ENCODE data around the gene CYP3A5.
"Not testable (repeated sequence)": the region's sequence is repeated elsewhere in the genome, so short reads cannot be mapped to it uniquely, and the experiment has no call there.

CYP3A5 gene

DNA sequence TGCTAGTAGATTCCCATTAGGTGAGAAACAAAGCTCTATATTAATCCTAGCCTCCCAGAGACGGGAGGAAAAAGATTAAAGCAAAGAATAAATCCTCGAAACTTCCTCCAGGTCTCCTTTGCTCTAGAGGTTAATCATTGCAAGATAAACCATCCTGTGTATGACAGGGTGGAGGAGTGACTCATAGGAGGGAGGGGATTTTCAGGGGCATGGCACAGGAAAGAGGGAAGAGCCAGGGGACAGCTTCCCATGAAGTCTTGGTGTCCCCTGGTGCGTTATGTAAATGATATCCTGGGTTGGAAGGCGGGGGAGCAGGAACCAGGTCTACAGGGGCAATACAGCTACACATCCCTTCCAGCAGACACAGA lies 780 bp downstream of the CYP3A5 start:
- H3K36me3 ChIP-seq (ENCODE audit: insufficient read depth, low read length): no peaks in the 10 kb centered on the region
- H3K4me3 ChIP-seq (ENCODE audit: low read length): no peak overlapping the region
- H3K27me3 ChIP-seq (ENCODE audit: insufficient read depth, low read length): no peaks in the 10 kb centered on the region
- peaks cover 8% of the 10 kb centered on the region; the same call in 1 of the 2 replicates for H3K4me1 ChIP-seq (ENCODE audit: insufficient read depth, low read length)
- H3K9ac ChIP-seq (ENCODE audit: low read depth, low read length): no peak overlapping the region
- H3K9me3 ChIP-seq (ENCODE audit: insufficient read depth, low read depth, low read length): 0 out of 2 replicates have a peak, but pooled peaks cover 4% of the 10 kb centered on the region
- no peak overlapping the region for H3K27ac ChIP-seq (ENCODE audit: low read depth, low read length)
- 49% methylated on average over 4 of the region's 4 CpGs for WGBS

DNA sequence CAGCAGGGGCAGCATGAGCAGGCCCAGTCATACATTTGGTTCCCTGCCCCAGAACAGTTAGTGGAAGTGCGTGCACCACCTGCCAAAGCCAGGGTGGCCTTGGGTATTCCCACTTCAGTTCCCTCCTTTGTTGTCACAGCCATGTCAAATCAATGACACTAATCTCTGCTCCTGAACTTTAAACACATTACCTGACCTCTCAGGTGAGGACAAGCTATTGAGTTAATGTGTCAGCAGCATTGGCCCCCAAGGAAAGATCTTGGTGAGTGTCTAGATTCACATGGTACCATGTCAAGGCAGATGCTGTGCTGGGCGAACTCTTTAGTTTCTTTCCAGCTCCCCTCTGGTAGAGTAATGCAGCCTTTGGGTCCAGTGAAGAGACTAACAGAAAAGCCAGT lies 2.1 kb downstream of the CYP3A5 start:
- Histone ChIP-seq H3K4me3 (ENCODE audit: low read length) (no peak overlapping the region), H3K9me3 (ENCODE audit: insufficient read depth, low read depth, low read length) (0 out of 2 replicates have a peak, but pooled peaks cover 2% of the 10 kb centered on the region), H3K9ac (ENCODE audit: low read depth, low read length) (no peak overlapping the region), H3K36me3 (ENCODE audit: insufficient read depth, low read length) (no peaks in the 10 kb centered on the region), H3K27ac (ENCODE audit: low read depth, low read length) (no peak overlapping the region), H3K4me1 (ENCODE audit: insufficient read depth, low read length) (peaks cover 8% of the 10 kb centered on the region; the same call in 1 of the 2 replicates), H3K27me3 (ENCODE audit: insufficient read depth, low read length) (no peaks in the 10 kb centered on the region)
- 86% methylated on average over 2 of the region's 2 CpGs for WGBS

DNA sequence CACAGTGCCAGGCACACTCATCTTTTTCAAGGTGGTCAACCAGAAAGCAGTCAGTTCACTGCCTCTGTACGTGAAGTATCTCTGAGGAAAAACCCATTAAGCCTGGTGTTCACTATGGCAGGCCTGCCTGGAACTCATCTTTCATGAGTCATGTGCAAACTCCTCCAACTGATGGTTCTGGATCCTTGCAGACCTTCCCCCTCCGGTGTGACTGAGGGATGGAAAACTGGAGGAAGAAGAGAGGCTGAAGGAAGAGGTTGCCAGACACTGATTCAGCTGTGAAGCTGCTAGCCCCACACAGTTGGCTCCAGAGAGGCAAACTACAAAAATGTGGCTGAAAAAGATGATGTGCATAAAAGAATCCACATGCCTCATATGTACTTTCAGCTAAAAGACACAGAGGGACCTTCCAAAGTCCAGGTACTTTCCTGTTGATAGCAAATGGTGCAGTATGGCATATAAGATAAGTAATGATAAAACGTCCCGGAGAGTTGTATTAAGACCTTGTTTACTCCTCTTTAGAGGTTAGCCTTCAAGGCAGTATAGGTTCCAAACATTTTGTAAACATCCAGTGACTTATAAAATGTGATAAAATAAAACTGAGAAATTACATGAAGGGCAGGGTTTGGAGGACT lies 2.7 kb downstream of the CYP3A5 start:
- H3K4me3 ChIP-seq (ENCODE audit: low read length): no peak overlapping the region
- WGBS: 93% methylated on average over 4 of the region's 4 CpGs
- H3K9ac ChIP-seq (ENCODE audit: low read depth, low read length): no peak overlapping the region
- H3K4me1 ChIP-seq (ENCODE audit: insufficient read depth, low read length): peaks cover 8% of the 10 kb centered on the region; the same call in 1 of the 2 replicates
- H3K27me3 ChIP-seq (ENCODE audit: insufficient read depth, low read length): no peaks in the 10 kb centered on the region
- H3K27ac ChIP-seq (ENCODE audit: low read depth, low read length): no peak overlapping the region
- no peaks in the 10 kb centered on the region for H3K36me3 ChIP-seq (ENCODE audit: insufficient read depth, low read length)
- no peaks in the 10 kb centered on the region for H3K9me3 ChIP-seq (ENCODE audit: insufficient read depth, low read depth, low read length)

DNA sequence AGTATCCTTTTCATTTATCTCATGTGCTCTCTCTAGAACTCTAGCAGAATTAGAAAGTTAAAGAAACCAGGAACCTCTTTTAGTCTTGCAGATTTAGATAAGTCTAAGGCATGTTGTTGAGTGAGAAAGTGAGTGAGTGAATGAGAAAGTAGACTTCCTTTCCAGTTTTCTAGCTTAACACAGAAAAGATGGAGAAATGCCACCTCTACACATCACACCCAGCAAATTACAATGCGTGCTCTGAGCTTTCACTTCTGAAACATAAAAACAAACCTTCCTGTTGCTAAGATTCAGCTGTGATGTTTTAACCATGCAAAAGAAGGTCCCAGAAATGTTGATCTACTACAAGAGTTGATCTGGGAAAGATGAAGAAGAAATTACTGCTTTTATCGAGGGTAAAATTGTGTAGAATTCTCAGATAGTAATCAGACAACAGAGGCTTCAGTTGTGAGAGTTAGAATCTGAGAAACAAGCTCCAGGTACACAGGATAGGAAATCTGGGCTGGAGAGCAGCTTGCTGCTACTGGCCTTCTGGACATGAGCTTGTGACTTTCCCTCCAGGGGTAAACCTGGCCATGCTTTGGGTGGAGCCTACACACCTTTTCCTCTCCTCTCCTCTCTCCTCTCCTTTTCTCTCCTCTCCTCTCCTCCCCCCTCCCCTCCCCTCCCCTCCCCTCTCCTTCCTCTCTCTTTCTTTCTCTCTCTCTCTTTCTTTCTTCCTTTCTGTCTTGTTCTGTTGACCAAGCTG lies 4.6 kb downstream of the CYP3A5 start:
- H3K4me3 ChIP-seq (ENCODE audit: low read length): no peak overlapping the region
- WGBS: 92% methylated on average over 2 of the region's 2 CpGs
- H3K27me3 ChIP-seq (ENCODE audit: insufficient read depth, low read length): no peaks in the 10 kb centered on the region
- no peaks in the 10 kb centered on the region for H3K9me3 ChIP-seq (ENCODE audit: insufficient read depth, low read depth, low read length)
- H3K9ac ChIP-seq (ENCODE audit: low read depth, low read length): no peak overlapping the region
- peaks cover 8% of the 10 kb centered on the region; the same call in 1 of the 2 replicates for H3K4me1 ChIP-seq (ENCODE audit: insufficient read depth, low read length)
- H3K36me3 ChIP-seq (ENCODE audit: insufficient read depth, low read length): no peaks in the 10 kb centered on the region
- H3K27ac ChIP-seq (ENCODE audit: low read depth, low read length): no peak overlapping the region

DNA sequence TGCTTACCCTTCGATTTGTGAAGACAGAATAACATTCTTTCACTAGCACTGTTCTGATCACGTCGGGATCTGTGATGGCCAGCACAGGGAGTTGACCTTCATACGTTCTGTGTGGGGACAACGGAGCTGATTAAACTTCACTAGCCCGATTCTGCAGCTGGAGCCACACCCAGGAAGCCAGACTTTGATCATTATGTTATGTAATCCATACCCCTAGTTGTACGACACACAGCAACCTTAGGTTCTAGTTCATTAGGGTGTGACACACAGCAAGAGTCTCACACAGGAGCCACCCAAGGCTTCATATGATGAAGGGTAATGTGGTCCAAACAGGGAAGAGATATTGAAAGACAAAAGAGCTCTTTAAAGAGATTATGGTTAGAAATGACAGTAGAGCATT lies 7.2 kb downstream of the CYP3A5 start:
- Histone ChIP-seq H3K4me1 (ENCODE audit: insufficient read depth, low read length) (no peaks in the 10 kb centered on the region), H3K27ac (ENCODE audit: low read depth, low read length) (no peak overlapping the region), H3K9me3 (ENCODE audit: insufficient read depth, low read depth, low read length) (no peaks in the 10 kb centered on the region), H3K9ac (ENCODE audit: low read depth, low read length) (no peak overlapping the region), H3K36me3 (ENCODE audit: insufficient read depth, low read length) (no peaks in the 10 kb centered on the region), H3K27me3 (ENCODE audit: insufficient read depth, low read length) (no peaks in the 10 kb centered on the region), H3K4me3 (ENCODE audit: low read length) (no peak overlapping the region)
- WGBS: 93% methylated on average over 7 of the region's 7 CpGs

- Histone ChIP-seq H3K27me3 (ENCODE audit: insufficient read depth, low read length) (no peaks in the 10 kb centered on the region), H3K36me3 (ENCODE audit: insufficient read depth, low read length) (no peaks in the 10 kb centered on the region), H3K27ac (ENCODE audit: low read depth, low read length) (no peak overlapping the region), H3K4me1 (ENCODE audit: insufficient read depth, low read length) (no peaks in the 10 kb centered on the region), H3K9ac (ENCODE audit: low read depth, low read length) (no peak overlapping the region), H3K4me3 (ENCODE audit: low read length) (no peak overlapping the region), H3K9me3 (ENCODE audit: insufficient read depth, low read depth, low read length) (no peaks in the 10 kb centered on the region)
- WGBS: 96% methylated on average over 3 of the region's 3 CpGs
Measured at GRCh38 chr7:99669782-99670181, 10.0 kb downstream of the CYP3A5 start.

DNA sequence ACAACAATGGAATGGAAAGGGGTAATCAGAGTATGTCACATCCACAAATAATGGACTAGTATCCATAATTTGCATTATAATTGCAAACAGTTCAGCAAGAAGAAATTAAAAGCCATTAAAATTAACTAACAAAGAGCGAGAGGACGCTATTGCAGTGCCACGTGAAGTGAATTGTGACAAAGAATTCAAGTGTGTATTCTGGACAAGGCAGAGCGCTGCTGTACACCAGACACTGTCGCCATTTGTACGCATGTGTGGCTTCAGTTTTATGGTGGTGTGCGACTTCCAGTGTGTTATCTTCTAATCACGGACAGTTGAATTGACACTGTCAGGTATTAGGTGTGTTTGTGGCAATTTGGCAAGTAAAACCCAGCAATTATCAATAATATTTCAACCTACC lies 11.3 kb downstream of the CYP3A5 start:
- no peaks in the 10 kb centered on the region for H3K36me3 ChIP-seq (ENCODE audit: insufficient read depth, low read length)
- no peaks in the 10 kb centered on the region for H3K4me1 ChIP-seq (ENCODE audit: insufficient read depth, low read length)
- H3K27ac ChIP-seq (ENCODE audit: low read depth, low read length): no peak overlapping the region
- H3K27me3 ChIP-seq (ENCODE audit: insufficient read depth, low read length): no peaks in the 10 kb centered on the region
- H3K9me3 ChIP-seq (ENCODE audit: insufficient read depth, low read depth, low read length): no peaks in the 10 kb centered on the region
- H3K4me3 ChIP-seq (ENCODE audit: low read length): no peak overlapping the region
- 94% methylated on average over 8 of the region's 8 CpGs for WGBS
- no peak overlapping the region for H3K9ac ChIP-seq (ENCODE audit: low read depth, low read length)

GRCh38 chr7:99667179-99667578 lies 12.6 kb downstream of the CYP3A5 start:
- Histone ChIP-seq H3K9me3 (ENCODE audit: insufficient read depth, low read depth, low read length) (no peaks in the 10 kb centered on the region), H3K36me3 (ENCODE audit: insufficient read depth, low read length) (no peaks in the 10 kb centered on the region), H3K4me1 (ENCODE audit: insufficient read depth, low read length) (no peaks in the 10 kb centered on the region), H3K27ac (ENCODE audit: low read depth, low read length) (no peak overlapping the region), H3K4me3 (ENCODE audit: low read length) (no peak overlapping the region), H3K27me3 (ENCODE audit: insufficient read depth, low read length) (no peaks in the 10 kb centered on the region), H3K9ac (ENCODE audit: low read depth, low read length) (no peak overlapping the region)
- WGBS: 75% methylated on average over 2 of the region's 2 CpGs

- no peak overlapping the region for H3K27ac ChIP-seq (ENCODE audit: low read depth, low read length)
- no peaks in the 10 kb centered on the region for H3K4me1 ChIP-seq (ENCODE audit: insufficient read depth, low read length)
- H3K27me3 ChIP-seq (ENCODE audit: insufficient read depth, low read length): no peaks in the 10 kb centered on the region
- H3K36me3 ChIP-seq (ENCODE audit: insufficient read depth, low read length): no peaks in the 10 kb centered on the region
- 100% methylated on average over 1 of the region's 1 CpG for WGBS
- no peak overlapping the region for H3K9ac ChIP-seq (ENCODE audit: low read depth, low read length)
- H3K9me3 ChIP-seq (ENCODE audit: insufficient read depth, low read depth, low read length): no peaks in the 10 kb centered on the region
- H3K4me3 ChIP-seq (ENCODE audit: low read length): no peak overlapping the region
Measured at GRCh38 chr7:99666013-99666395, 13.8 kb downstream of the CYP3A5 start.

DNA sequence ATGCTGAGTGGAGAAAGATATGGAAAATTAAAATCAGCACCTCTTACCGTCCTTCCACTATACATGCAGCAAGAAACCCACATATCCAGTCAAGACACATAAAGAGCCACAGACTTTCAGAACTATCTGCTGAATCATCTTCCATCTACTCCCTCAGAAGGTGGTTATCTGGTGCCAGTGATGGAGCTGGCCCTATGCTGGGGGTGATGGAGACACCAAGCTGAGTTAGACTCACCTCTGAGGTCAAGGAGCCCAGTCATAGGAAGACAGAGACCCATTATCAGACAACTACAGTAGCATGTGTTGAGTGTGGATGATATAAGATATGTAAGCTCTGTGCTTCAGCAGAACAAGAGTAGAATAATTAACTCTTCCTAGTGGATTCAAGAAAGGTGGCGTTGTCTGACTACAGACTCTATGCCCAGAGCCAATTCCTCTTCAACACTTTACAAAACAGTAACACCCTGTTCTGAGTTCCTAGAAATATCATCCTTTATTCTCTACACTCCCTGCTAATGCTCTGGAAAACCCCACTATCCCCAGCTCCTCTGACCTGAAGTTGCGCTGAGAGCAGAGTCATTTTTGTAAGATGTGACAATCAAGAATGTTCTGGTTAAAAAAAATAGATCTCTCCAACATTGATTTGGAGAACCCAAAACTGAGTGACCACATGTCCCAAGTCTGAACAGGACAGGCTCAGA lies 14.3 kb downstream of the CYP3A5 start:
- H3K9ac ChIP-seq (ENCODE audit: low read depth, low read length): no peak overlapping the region
- H3K4me3 ChIP-seq (ENCODE audit: low read length): no peak overlapping the region
- no peaks in the 10 kb centered on the region for H3K4me1 ChIP-seq (ENCODE audit: insufficient read depth, low read length)
- H3K27me3 ChIP-seq (ENCODE audit: insufficient read depth, low read length): no peaks in the 10 kb centered on the region
- peaks cover 2% of the 10 kb centered on the region; the same call in 1 of the 2 replicates for H3K36me3 ChIP-seq (ENCODE audit: insufficient read depth, low read length)
- no peak overlapping the region for H3K27ac ChIP-seq (ENCODE audit: low read depth, low read length)
- 95% methylated on average over 3 of the region's 3 CpGs for WGBS
- peaks cover 2% of the 10 kb centered on the region for H3K9me3 ChIP-seq (ENCODE audit: insufficient read depth, low read depth, low read length)

- not testable (repeated sequence) for H3K4me1 ChIP-seq (ENCODE audit: insufficient read depth, low read length); H3K4me3 ChIP-seq (ENCODE audit: low read length)
Measured at GRCh38 chr7:99657879-99658278, 21.9 kb downstream of the CYP3A5 start.

More at GRCh38 chr7:99657879-99658278, 21.9 kb downstream of the CYP3A5 start:
- WGBS: 98% methylated on average over 5 of the region's 5 CpGs
- not testable (repeated sequence) for H3K27ac ChIP-seq (ENCODE audit: low read depth, low read length); H3K9ac ChIP-seq (ENCODE audit: low read depth, low read length); H3K9me3 ChIP-seq (ENCODE audit: insufficient read depth, low read depth, low read length); H3K36me3 ChIP-seq (ENCODE audit: insufficient read depth, low read length); H3K27me3 ChIP-seq (ENCODE audit: insufficient read depth, low read length)

All from HUES64 (cell line).